HG03139 (cell line): Measurements from ENCODE around the gene DPP10.
"Not testable (repeated sequence)": the region's sequence is repeated elsewhere in the genome, so short reads cannot be mapped to it uniquely, and the experiment has no call there.

Experiments used
- ATAC-seq: cut with Tn5 transposase; IDR thresholded peaks from one replicate; pipeline ENCODE4 v1.9.1; 2021; ENCODE audit not compliant: unreplicated experiment

Gene DPP10

GRCh38 chr2:114507744-114508143 lies 65.3 kb downstream of the DPP10 start:
- no peak for ATAC-seq

DNA sequence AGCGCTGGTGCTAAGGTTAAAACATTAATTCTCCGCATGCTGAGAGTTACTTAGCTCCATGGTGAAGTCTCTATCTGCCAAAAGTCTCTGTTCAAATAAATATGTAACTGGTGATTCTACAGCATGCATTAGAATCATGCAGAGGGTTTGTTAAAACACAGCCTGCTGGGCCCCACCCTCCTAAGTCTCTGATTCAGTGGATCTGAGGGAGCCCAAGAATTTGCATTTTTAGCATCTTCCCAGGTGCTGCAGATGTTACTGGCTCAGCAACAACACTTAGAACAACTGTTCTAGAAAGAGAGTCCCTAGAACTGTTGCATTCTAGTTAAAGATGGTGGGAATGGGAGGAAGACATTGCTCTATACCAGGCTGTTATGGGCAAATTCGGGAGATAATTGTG lies 73.4 kb downstream of the DPP10 start:
- no peak for ATAC-seq

- ATAC-seq: no peak
Measured at GRCh38 chr2:114517580-114517979, 75.1 kb downstream of the DPP10 start.

- no peak for ATAC-seq
Measured at GRCh38 chr2:114518738-114519137, 76.3 kb downstream of the DPP10 start.

DNA sequence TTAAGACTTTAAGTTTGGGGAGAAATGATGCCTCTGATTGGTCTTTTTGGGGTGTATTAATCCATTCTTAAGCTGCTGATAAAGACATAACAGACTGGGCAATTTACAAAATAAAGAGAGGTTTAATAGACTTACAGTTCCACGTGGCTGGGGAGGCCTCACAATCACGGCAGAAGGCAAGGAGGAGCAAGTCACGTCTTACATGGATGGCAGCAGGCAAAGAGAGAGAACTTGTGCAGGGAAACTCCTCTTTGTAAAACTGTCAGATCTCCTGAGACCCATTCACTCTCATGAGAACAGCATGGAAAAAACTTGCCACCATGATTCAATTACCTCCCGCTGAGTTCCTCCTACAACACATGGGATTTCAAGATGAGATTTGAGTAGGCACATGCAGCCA lies 80.2 kb downstream of the DPP10 start:
- not testable (repeated sequence) for ATAC-seq

DNA sequence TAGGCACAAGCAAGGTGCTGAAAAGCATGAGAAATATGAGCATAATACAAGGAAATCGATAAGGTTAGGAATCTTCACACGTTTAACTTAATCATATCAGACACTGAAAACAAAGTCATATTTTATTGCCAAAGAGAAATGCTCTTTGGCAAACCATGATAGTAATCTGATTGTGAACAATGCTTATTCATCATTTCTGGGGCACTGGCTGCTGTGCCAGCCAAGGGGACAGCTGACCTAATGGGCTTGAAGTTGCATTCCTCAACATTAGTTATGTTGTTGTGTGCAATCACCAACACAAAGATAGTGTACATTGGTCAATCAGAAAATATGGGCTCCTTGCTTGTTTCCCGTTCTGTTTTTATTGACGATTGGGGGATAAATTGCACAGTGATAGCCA lies 83.5 kb downstream of the DPP10 start:
- no peak for ATAC-seq

- ATAC-seq: no peak
Measured at GRCh38 chr2:114526841-114527240, 84.4 kb downstream of the DPP10 start.

DNA sequence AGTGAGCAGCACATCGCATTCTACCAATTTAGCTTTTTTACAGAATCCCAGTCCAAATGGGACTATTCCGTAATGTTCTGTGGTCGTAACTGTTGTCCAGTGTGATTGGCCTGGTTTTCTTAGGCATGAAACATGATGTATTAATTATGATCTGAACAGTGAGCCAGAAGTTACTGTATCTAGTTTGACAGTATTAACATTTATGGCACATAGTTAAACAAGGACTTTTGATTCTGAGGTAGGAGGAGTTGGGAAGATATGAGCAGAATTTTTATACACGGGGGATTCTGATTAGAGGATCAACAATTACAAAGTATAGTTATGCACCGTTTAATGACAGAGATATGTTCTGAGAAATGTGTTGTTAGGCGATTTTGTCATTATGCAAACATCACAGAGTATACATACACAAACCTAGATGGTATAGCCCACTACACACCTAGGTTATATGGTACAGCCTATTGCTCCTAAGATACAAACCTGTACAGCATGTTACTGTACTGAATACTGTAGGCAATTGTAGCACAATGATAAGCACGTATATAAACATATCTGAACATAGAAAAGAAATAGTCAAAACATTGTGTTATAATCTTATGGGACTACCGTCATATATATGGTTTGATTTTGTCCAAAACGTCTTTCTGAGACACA lies 85.0 kb downstream of the DPP10 start:
- ATAC-seq: no peak

DNA sequence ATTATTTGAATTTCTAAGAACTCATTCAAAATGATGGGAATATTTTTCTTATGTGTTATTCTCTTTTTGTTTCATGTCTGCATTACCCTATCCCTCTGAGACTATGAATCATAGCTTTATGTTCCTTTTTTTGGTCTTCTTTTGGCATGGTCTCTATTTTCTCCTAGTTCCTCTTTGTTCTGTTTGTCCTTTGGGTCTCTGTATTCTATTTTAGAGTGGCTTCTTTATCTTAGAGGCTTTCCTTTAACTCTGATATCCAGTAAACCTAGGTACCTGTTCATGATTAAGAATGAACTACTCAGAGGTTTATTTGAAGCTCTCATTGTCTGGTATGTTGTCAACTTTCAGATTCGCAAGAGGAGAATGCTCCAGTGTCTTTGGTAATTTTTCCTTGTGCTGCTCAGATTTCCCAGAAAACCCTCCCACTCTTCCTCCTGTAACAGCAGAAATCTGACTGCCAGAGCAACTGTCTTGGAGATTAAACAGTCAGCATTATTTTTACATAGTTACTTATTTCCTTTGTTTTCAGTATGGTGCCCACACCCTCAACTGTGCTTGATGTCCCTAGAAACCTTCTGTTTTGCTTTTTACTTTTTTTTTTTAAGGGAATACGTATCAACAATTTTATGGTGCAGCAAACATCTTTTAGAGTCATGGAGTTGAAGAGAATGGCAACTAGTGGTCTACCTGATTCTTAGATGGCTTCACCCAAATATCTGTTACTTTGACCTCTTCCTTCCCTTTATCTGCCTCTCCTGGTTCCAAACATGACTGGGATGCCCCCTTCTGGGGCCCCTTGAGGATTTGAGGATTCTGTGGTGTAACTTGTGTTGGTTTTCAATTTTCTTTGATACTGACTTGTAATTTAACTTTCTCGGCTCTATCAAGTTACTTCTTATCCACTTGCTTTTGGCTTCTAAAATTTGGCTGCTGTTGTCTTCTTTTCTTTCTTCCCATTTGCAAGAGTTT lies 92.0 kb downstream of the DPP10 start:
- no peak for ATAC-seq

DNA sequence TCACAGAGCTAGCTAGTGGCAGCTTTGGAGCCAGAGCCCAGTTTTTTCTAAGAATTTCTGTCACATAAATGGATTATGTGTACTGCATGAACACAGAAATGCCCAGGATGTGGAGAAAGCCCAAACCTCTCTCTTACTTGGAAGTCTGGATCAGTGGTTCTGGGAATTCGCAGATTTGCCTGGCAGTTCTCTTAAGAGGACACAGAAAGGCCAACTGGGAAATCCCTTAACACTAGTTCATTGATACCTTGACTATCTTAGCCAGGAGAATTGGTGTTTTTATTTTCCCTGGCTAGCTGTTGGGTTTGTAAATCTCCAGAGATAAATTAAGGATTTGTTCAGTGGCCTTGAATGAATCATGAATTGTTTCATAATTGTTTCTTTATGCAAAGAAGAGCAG lies 95.3 kb downstream of the DPP10 start:
- ATAC-seq: no peak

GRCh38 chr2:114542695-114543094 lies 100.3 kb downstream of the DPP10 start:
- no peak for ATAC-seq

GRCh38 chr2:114543236-114543766 lies 100.9 kb downstream of the DPP10 start:
- ATAC-seq: no peak

GRCh38 chr2:114545052-114545451 lies 102.6 kb downstream of the DPP10 start:
- no peak for ATAC-seq

DNA sequence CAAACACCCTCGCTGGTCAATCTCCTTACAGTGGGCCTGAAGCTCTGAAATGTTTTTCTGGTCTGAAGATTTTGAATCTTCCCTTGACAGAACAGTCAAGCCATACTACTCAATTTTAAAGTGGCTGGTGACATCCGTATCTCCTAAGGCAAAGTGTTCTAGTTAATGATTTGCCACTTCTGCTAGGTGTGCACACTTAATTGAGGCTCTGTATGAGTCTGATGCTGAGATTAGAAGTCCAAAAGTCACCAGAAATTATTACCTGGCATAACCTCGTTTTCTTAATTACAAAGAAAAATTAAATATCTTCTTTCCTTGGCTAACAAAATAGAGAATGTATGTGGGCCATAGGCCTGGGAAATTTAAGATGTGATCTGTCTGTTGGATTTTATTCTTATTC lies 104.1 kb downstream of the DPP10 start:
- no peak for ATAC-seq

- no peak for ATAC-seq
Measured at GRCh38 chr2:114548151-114548550, 105.7 kb downstream of the DPP10 start.

DNA sequence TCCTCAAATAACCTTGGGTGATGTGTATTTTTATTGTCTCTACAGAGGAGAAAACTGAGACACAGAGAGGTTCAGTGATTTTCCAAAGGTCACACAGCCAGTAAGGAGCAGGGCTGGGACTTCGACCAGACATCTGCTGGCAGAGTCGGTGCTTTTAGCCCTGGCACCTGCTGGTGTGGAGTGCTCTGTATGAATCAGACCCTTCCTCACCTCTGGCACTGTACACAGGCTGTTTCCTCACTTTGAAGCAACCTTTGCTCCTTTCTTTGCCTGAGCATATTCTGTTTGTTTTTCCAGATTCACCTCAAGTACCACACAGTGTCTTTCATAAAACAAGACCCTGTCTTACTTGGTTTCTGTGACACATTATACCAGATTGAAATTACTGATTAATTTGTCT lies 107.9 kb downstream of the DPP10 start:
- ATAC-seq: no peak

- ATAC-seq: no peak
Measured at GRCh38 chr2:114550895-114551793, 108.7 kb downstream of the DPP10 start.

DNA sequence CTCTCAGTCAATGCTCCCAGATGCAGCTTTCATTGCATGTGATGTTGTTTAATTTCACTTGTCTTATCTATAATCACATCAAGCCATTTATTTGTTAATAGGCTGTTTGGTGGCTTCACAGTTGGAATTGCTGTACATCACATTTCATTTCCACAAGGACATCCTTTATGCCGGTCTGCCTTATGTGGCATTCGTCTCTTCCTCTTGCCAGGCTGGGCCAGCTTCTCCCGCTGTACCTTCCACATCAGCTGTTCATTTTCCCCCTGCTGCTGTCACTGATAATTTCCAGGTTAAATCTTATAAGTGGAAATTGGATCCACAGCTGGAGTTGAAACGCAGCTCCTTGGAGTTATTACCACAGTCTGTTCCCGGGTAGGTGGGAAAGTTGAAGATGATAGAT lies 110.6 kb downstream of the DPP10 start:
- ATAC-seq: no peak

GRCh38 chr2:114569166-114569565 lies 126.7 kb downstream of the DPP10 start:
- ATAC-seq: no peak

DNA sequence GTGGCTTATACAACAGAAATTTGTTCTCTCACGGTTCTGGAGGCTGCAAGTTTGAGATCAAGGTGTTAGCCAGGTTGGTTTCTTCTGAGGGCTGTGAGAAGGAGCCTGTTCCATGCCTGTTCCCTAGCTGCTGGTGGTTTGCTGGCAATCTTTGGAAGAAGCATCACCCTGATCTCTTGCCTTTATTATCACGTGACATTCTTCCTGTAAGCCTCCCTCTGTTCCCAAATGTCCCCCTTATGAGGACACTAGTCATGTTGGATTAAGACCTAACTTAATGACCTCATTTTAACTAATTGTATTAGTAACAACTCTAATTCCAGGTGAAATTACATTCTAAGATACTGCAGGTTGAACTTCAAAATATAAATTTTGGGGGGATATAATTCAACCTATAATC lies 135.2 kb downstream of the DPP10 start:
- ATAC-seq: no peak

DNA sequence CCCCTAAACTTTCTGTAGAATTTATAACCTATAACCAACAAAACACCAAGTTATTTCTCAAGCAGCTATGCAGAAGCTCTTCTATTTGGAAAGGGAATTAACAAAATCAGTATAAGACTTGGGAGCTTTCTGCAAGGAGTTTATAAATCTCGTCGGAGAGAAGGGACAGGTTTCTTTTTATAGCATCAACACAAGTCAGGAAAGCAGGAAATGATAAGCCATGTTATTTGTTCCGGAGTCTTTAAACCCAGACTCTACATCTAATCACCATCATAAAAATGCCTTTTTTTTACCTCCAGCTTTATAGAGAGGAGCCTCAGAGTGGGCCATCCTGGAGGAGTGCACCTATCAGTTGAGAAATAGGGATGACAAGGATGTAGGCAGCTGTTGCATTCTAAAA lies 137.1 kb downstream of the DPP10 start:
- no peak for ATAC-seq
